M059J (cell line): ENCODE results near the gene NMRK1. TPM values are rescaled to one million over a fixed set of nuclear protein-coding genes. Genes with fewer than 3 reads are reported as not detected.

Experiments
- DNase-seq: peaks from one replicate; pipeline ENCODE4 v3.0.0-alpha.2; 2012; ENCODE audit warnings: low read depth
- total RNA-seq: library from RNA; depleted of rRNA; stranded (reverse); fragments of >200 nt; shearing (Covaris generic); gene quantifications from 2 replicates; pipeline ENCODE4 v1.2.3, GENCODE V29; 2014

The NMRK1 gene
- total RNA-seq, 1 experiment from 2014 or later = 24.4 TPM

DNA sequence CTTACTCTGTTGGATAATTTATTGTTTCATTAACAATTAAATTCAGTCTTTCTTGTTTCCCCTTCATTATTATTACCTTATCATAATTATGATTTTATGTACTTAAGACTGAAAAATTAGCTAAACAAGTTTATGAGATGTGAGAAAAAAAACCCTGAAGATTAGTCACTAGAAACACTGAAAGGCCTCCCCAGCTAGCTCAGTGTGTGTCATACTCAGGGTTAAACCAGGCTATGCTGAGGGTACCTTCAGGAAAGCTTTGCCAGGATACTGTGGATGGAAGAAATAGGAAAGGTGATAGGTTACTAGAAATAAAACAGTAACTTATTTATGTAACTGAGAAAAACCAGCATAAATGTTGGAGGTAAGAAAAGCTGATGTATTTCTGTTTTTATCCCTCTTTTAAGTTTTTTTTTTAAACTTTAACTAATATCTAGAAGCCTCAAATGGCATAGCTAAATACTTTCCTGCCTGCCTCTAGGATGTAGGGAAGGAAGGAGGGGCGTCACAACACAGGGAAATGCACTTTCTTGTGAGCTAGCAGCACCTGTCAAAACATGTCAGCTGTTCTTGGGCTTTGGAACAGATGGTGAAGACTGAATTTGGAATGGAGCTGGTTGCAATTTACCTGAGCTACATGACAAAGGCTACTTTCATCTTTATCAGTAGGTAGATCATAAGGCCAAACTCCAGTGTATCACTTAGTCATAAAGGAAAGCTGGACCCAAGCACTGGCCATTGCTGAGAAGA is 24.2 kb downstream of the NMRK1 start:
- peak; percentile 46 for DNase-seq

DNA sequence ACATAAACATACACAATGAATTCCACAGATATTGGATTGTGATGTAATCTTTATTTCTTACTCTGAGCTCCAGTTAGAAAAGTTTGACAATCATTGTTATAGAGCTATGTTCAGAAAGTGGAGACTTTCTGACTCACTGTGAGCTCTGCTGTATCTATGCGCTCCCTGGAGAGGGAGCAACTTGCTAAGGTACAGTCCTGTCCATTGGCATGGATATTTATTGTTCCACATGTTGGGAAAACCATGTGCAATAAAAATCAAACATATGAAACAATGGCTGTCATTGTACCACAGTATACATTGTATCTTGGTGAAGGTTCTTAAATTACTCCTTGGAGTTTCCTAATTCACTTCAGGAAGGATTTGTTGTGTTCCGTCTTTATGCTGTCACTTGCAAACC is 26.8 kb downstream of the NMRK1 start:
- no peak for DNase-seq

DNA sequence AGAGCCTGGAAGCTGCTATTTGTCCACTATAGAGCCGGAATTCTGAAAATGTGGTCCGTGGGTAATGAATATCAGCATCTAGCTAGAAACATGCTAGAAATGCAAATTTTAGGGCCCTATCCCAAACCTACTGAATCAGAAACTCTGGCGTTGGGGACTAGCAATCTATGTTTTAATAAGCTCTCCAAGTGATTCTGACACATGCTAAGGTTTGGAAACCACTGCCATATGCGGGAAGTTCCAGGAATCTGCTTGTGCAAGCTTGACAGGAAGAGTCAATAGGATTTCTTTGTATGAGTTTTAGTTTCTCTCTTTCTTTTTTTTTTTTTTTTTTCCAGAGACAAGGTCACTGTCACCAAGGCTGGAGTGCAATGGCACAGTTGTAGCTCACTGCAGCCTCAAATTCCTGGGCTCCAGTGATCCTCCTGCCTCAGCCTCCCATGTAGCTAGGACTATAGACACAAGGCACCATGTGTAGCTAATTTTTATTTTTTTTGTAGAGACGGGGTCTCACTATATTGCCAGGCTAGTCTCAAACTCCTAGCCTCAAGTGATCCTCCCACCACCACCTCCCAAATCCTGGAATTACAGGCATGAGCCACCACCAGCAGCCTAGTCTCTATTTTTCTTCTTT is 33.5 kb downstream of the NMRK1 start:
- no peak for DNase-seq

DNA sequence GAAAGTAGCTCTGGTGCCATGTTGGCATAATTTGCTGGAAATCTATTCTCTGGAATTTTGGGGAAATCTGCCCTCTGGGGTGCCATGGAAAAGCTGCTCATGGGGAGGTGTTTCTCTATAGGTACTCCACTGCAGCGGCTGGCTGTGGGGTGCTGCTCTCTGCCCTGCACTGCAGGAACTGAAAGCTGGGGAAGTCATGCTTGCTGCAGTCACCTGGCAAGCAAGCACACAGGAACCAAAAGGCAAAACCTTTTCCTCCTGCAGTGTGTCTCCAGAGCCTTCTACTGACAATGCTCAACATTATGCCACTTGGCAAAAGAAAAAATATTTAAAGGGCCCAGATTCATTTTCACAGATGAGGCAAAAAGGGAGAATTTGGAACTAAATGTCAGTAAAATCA is 34.1 kb downstream of the NMRK1 start:
- DNase-seq = no peak

DNA sequence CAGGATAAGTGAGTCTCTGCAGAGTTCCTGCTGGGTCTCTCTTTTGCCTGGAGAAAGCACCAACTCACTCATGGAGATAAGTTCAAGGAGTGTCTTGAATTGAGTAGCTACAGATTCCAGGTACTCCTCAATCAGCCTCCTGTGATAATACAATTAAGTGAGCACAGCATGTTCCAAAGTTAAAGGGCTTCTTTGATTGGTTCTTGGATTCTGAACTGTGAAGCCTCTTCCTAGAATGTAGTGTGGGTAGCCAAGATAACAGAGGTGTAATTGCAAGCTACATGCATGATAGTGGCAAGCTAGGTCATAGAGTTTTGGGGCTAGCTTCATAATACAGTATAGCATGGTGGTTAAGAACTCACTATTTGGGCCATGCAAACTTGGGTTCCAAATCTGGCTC is 36.7 kb downstream of the NMRK1 start:
- no peak for DNase-seq

DNA sequence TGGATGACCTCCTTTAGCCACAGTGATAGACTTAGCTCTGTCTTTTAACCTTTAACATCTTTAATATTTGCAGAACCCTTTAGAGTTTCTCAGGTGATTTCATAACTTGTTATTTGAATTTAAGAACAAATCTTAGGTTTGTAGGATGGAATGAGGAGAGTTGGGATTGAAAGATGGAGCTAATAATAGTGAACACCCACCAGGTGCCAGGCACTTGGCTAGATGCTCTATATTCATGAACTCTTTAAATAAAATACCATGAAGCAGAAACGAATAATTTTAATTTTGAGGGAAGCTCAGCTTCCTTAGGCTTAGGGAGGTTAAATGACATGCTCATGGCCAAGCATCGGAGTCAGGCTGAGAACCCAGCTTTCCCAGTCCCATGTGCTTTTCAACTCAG is 40.4 kb downstream of the NMRK1 start:
- no peak for DNase-seq

DNA sequence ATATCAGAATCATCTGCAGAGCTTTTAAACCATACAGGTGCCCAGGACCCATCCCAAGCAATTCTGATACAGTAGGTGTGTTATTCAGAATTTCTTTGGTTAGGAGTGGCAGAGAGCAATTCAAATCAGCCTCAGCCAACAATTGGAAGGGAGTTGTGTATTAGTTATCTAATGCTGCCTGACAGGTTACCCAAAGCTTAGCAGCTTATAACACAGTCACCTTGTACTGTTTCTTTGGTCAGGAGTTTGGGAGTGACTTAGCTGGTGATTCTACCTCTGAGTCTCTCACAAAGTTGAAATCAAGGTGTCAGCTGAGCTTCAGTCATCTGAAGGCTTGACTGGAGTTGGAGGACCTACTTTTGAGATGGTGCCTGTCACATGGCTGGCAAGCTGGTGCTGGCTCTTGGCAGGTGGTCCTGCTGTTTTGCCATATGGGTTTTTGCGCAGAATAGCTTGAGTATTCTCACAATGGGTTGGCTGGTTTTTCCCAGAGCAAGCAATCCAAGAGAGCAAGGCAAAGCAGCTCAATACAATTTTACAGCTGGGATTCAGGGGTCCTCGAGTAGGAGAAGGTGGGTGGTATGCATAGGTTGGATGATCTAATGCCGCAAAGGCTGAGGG is 41.1 kb downstream of the NMRK1 start:
- no peak for DNase-seq

DNA sequence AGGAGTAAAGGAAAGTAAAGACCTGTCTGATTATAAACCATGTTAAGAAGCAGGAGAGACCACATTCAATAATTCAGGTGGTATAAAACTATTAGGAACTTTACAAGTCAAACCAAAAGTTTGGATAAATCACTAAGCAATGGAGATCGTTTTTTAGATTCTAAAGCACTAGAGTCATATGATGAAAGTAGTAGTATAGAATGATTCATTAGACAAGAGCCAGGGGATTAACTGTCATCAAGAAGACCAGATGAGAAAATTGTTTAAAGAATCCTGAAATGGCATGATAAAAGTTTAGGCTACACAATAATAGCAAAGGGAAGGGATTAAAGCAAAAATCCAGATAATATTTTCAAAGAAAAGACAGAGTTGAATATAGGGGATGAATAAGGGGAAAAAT is 46.9 kb downstream of the NMRK1 start:
- DNase-seq = no peak

DNA sequence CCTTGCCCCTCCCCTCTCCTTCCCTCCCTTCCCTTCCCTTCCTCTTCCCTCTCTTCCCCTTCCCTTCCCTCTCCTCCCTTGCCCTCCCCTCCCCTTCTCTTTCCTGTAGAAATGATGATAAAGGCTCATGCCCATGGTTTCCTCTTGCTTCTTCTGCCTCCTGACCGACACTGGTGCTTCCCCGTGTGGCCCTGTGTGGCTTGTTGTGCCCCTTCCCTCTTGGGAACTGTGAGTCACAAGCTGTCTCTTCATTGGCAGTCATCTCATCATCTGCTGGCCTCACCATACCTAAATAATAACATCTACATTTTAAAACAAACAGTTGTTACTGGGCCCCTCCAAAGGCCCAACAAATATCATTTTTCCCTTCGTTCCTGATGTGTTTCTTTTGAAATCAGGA is 48.2 kb downstream of the NMRK1 start:
- no peak for DNase-seq

DNA sequence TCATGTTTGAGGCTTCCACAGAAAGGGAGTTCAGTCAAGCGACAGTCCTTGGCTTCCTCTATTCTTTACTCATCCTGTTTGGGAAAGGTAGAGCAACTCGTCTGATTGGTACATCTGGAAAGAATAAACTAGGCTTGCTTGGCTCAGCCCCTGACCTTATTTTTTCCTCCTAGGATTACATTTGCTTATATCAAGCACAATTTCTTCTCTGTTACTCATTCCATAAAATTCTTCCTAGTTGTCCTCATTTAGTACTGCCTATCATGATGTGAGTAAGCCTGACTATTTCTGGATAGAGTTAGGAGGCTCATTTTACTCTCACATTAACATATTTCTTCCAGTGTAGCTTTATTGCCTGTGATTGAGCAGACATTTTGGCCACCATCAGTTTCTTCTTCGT is 48.9 kb downstream of the NMRK1 start:
- DNase-seq = peak; percentile 72

DNA sequence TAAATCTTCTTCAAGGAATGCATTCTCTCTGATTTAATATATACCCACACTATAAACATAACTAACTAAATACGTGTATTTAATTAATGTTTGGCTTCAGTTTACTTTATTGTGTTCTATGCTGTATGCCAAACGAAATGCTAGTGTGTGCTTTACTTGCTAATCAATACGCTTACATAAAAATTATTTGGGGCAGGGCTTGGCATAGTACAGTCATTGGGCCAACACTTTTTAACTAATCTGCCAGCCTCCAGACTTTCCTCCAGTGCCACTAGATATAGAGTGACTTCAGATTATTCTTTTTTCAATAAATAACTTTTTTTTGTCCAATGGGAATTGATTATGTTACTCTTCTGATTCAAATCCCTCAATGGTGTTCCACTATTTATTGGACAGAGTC is 51.2 kb downstream of the NMRK1 start:
- DNase-seq = no peak

DNA sequence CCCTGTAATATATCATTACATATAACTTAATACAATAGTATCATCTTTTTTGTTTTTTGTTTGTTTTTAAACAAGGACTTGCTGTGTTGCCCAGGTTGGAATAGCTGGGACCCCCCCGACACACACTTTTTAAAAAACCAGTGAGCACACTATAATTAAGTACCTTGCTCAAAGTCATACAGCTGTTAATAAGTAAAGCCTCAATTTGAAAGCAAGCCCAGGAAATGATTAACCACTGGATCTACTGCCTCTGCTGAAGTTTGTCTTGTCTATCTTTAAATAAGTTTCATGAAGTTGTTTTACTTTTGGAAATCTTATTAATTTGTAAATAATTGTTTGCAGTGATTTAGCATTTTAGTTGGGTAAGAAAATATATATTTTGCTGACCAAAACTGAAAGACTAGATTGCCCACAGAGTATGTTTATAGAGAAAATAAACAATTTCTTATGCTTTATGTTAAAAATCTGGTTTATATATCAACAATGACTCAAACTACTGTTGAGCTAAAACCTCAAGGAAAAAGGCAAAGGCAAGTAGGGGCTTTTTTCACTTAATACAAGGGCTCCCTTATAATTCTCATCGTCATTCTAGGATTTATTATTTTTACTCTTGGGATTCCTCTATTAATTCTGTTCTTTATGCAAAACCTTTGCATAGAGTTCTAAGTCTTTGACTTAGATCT is 54.0 kb downstream of the NMRK1 start:
- DNase-seq = no peak

DNA sequence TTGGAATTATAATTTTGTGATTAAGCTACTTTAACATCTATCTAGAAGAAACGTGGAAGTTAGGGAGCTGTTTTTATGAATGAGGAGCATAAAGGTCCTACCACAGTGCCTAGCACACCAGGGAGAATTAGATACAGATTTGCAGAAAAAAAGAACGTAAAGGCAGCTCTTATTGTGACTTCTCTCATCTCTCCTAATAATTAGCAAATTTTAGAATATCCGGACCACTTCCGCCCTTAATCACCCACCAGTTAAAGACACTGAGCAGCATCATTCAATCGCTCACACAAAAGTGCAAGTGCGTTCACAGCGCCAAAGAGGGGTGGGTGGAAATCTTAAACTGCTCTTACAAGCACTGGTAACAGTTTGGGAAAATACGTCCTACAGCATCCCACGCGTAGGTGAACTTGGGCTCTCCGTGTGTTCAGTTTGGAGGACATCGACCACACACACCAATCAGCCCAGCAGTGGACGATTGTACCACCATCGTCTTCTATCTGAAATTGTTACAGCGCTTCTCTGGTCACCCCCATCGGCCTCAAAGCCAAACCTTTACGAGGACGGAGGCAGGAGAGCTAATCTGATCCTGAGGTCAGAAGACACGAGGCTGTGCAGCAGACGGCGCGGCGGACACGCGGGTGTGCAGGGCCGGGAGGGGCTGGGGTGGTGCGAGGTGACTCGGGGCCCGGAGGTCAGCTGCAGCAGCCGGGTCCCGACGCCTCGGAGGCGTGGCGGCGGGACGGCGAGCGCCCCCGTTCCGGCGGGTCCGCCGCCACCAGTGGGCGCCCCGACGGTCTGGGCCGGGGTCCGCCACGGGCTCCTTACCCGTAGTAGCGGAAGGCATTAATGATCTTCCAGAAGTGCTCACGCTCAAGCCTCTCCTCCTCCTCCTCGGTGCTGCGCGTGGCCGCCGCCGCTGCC is 60.5 kb downstream of the NMRK1 start:
- peak; percentile 54 for DNase-seq

DNA sequence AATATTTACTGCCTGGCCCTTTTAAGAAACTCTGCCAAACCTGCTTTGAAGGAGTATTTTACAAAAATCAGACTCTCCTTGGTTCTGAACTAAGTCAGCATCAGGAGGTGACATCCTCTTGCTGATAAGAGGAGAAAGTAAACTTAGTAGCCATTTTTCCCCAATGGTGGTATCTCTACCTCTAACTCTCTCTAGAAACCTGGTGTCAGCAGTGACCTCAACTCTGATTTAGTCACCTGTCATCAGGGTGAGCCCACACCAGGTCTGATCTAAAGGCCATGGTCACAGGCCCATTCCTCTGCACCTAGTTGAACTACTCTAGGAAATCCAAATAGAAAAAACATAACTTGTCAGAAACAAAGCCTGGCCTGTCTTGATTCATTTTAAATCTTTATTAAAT is 64.1 kb downstream of the NMRK1 start:
- no peak for DNase-seq

DNA sequence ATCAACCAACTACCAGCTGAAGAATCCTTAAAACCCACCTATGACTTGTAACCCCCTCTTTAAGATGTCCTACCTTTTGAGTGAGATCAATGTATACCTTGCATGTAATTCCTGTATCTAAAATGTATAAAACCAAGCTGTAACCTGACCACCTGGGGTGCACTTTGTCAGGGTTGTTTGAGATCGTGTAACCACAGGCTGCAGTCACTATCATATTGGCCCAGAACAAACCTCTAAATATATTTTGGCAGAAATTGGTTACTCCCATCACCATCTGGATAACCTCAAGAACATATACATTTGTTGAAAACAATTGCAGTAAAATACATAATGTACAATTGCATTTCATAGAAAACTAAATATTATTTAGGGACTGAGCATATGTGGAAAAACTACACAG is 68.3 kb downstream of the NMRK1 start:
- no peak for DNase-seq

DNA sequence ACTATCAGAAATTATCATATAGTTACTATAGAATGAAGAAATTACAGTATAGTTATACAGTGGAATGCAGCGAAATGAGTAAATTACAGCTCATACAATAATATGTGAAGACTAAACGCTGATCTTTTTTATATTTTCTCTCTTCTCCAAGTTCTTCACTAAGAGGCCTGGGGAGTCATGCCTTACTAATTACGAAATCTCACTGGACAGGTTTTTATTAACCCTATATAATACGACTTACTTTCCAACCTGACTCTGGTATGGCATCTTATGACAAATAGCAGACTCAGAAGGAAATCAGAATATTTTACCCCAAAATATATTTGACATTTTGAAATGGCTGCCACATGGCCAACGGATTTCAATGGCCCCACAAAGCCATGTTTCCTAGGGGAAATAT is 68.9 kb downstream of the NMRK1 start:
- no peak for DNase-seq

DNA sequence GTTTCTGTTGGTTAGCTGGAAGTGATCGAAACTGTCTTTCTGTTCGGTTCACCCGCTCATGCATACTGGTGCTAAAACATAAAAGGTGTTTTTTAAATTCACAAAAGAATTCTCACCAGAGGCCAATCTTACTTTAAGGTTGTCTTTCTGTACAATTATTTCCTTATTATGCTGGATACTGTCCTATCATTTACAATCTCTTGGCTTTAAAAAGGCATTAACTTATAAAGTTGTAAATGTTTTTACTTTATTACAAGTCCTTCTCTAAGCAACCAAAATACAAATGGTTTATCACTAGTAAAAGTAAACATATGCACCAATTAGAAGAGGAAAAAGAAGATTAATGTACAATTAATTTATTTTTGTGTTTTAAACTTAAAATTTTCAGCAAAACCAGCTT is 70.6 kb downstream of the NMRK1 start:
- DNase-seq = no peak

DNA sequence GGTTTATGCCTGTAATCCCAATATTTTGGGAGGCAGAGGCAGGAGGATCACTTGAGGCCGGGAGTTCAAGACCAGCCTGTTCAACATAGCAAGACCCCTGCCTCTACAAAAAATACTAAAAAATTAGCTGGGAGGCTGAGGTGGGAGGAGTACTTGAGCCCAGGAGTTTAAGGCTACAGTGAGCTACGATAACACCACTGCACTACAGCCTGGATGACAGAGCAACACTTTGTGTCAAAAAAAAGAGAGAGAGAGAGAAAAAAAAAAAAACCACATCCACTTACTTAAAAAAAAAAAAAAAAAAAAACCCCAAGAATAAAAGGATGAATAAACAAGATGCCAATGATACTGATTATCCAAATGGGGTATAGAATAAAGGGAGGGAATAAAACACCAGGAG is 74.2 kb downstream of the NMRK1 start:
- no peak for DNase-seq
